HepG2 (cell line): Measurements from ENCODE around the gene DEFB124.
"Not testable (repeated sequence)": the region's sequence is repeated elsewhere in the genome, so short reads cannot be mapped to it uniquely, and the experiment has no call there.

Source experiments
- ASH2L ChIP-seq: fragments of 300-600, 200-600 bp; sonication (generic); IDR thresholded peaks from 2 replicates; pipeline ENCODE4 v1.7.0; 2017; ENCODE audit warnings: low read depth, mild to moderate bottlenecking, moderate library complexity, mixed read lengths, low read length; ENCODE audit not compliant: insufficient read length
- CTCF ChIP-seq: sonication (generic); formaldehyde crosslinking; IDR thresholded peaks from 2 replicates; pipeline ENCODE4 v1.5.0; 2020; ENCODE audit warnings: mild to moderate bottlenecking, missing genetic modification reagents, moderate library complexity
- HDAC1 ChIP-seq: sonication (generic); formaldehyde crosslinking; IDR thresholded peaks from 2 replicates; pipeline ENCODE4 v1.5.1; 2020; ENCODE audit warnings: mild to moderate bottlenecking, missing genetic modification reagents
- MXI1 ChIP-seq: IDR thresholded peaks from 3 replicates; pipeline ENCODE4 v1.6.1; 2012; ENCODE audit warnings: low read depth, low read length, inconsistent platforms, borderline replicate concordance
- PAWR ChIP-seq: sonication (generic); formaldehyde crosslinking; IDR thresholded peaks from 2 replicates; pipeline ENCODE4 v1.4.0; 2020; ENCODE audit warnings: missing genetic modification reagents, mild to moderate bottlenecking, borderline replicate concordance
- ZNF318 ChIP-seq: sonication (generic); formaldehyde crosslinking; IDR thresholded peaks from 2 replicates; pipeline ENCODE4 v1.4.0; 2020; ENCODE audit warnings: mild to moderate bottlenecking, missing genetic modification reagents
- TF ChIP-seq, protein P1 (sequence below), 2 experiments: sonication (generic) in 1 of 2; formaldehyde crosslinking in 1 of 2; IDR thresholded peaks; 2 replicates each; pipeline versions ENCODE4 v1.6.1 to v1.9.0; 2014 to 2022; ENCODE audit warnings: antibody characterized with exemption in 1 of 2, borderline replicate concordance in 1 of 2, inconsistent platforms in 1 of 2, low read depth in 1 of 2, missing genetic modification reagents in 1 of 2
- TF ChIP-seq, protein P2 (sequence below): sonication (generic); formaldehyde crosslinking; conservative IDR thresholded peaks from 2 replicates; pipeline ENCODE4 v1.4.0; 2020; ENCODE audit warnings: mild to moderate bottlenecking, missing genetic modification reagents, moderate library complexity

GRCh38 chr20:31427576-31427975, 47.4 kb downstream of the DEFB124 start:
- not testable (repeated sequence) for TF ChIP-seq ASH2L; ZNF318 (CRISPR knock-in tag); MXI1; PAWR (CRISPR knock-in tag); HDAC1 (CRISPR knock-in tag); CTCF (CRISPR knock-in tag)
- TF ChIP-seq, protein P1, sequence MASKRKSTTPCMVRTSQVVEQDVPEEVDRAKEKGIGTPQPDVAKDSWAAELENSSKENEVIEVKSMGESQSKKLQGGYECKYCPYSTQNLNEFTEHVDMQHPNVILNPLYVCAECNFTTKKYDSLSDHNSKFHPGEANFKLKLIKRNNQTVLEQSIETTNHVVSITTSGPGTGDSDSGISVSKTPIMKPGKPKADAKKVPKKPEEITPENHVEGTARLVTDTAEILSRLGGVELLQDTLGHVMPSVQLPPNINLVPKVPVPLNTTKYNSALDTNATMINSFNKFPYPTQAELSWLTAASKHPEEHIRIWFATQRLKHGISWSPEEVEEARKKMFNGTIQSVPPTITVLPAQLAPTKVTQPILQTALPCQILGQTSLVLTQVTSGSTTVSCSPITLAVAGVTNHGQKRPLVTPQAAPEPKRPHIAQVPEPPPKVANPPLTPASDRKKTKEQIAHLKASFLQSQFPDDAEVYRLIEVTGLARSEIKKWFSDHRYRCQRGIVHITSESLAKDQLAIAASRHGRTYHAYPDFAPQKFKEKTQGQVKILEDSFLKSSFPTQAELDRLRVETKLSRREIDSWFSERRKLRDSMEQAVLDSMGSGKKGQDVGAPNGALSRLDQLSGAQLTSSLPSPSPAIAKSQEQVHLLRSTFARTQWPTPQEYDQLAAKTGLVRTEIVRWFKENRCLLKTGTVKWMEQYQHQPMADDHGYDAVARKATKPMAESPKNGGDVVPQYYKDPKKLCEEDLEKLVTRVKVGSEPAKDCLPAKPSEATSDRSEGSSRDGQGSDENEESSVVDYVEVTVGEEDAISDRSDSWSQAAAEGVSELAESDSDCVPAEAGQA (IDR thresholded peaks at IDR 0.05; ENCODE audit: low read depth): not testable (repeated sequence)
- TF ChIP-seq, protein P1 (CRISPR knock-in tag; IDR thresholded peaks at IDR 0.05; ENCODE audit: borderline replicate concordance): not testable (repeated sequence)
- TF ChIP-seq, protein P2, sequence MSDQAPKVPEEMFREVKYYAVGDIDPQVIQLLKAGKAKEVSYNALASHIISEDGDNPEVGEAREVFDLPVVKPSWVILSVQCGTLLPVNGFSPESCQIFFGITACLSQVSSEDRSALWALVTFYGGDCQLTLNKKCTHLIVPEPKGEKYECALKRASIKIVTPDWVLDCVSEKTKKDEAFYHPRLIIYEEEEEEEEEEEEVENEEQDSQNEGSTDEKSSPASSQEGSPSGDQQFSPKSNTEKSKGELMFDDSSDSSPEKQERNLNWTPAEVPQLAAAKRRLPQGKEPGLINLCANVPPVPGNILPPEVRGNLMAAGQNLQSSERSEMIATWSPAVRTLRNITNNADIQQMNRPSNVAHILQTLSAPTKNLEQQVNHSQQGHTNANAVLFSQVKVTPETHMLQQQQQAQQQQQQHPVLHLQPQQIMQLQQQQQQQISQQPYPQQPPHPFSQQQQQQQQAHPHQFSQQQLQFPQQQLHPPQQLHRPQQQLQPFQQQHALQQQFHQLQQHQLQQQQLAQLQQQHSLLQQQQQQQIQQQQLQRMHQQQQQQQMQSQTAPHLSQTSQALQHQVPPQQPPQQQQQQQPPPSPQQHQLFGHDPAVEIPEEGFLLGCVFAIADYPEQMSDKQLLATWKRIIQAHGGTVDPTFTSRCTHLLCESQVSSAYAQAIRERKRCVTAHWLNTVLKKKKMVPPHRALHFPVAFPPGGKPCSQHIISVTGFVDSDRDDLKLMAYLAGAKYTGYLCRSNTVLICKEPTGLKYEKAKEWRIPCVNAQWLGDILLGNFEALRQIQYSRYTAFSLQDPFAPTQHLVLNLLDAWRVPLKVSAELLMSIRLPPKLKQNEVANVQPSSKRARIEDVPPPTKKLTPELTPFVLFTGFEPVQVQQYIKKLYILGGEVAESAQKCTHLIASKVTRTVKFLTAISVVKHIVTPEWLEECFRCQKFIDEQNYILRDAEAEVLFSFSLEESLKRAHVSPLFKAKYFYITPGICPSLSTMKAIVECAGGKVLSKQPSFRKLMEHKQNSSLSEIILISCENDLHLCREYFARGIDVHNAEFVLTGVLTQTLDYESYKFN: not testable (repeated sequence)
